Measurements from ENCODE around the gene USP32.

The USP32 gene

GRCh38 chr17:60297760-60298401 is 94.1 kb downstream of the USP32 start:
- DNase-seq (ENCODE audit: low spot score), result no peak

DNA sequence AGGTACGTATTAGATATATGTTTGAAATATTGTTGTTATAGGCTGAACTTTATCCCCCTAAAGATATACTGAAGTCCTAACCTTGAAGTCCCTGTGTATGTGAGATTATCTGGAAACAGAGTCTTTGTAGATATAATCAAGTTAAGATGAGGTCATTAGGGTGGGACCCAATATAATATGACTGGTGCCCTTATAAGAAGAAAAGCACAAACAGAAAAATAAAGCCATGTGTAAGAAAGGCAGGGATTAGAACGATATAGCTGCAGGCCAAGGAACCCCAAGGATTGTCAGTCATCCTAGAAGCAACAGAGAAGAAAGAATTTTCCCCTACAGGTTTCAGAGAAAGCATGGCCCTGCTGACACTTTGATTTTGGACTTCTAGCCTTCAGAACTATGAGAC is 95.8 kb downstream of the USP32 start:
- DNase-seq (ENCODE audit: low spot score), result no peak

GRCh38 chr17:60293580-60294335 is 98.2 kb downstream of the USP32 start:
- peak; percentile 29 for DNase-seq (ENCODE audit: low spot score)

DNA sequence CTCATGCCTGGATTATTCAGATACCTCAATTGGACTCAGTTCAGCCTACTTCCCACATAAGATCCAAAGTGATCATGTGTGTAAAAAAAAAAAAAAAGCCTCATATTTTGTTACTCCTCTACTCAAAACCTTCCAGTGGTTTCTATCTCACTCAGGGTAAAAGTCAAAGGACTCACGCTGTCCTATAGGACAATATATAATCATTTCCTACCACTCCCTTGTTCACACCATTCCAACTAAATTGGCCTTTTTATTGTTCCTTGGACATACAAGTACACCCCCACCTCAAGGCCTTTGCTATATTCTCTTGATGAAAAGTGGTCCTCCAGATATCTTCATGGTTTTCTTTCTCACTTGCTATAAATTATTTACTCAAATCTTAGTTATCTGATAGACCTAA is 99.2 kb downstream of the USP32 start:
- DNase-seq (ENCODE audit: low spot score), result no peak

- no peak for DNase-seq (ENCODE audit: low spot score)
These were observed 107.2 kb downstream of the USP32 start for GRCh38 chr17:60284709-60285108.

DNA sequence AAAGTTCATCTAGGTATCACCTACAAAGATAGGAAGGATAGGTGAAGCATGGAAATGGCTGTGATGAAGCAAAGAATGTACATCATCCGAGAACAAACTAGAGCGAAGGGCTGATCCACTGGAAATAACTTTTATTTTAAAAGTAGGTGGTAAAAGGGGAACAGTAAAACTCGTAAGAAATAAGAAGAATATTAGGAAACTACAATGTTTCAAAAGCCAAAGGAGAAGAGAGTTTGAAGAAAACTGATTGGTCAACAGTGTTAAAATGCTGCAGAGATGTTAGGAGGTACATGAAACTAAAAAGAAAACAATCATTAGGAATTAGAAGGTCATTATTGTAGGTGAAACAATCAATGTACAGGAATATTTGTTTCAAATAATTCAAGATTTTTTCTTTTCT is 108.1 kb downstream of the USP32 start:
- no peak for DNase-seq (ENCODE audit: low spot score)

DNA sequence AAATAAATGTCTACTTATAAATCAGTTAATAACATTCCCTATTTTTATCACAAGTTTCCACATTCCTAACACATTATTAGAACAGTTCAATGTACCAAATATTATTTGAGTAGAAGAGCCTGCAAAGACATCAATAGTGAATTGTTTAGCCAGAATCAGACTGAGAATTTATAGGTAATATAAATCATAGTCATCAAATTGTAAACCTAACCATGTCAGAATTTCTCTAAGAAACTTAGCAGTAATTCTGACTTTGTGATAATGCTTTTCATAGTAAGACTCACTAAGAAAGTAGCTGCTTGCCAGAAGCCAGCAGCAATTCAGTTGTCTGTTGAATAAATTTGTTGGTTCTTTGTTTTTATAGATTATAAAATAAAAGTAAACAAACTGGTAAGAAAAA is 111.3 kb downstream of the USP32 start:
- DNase-seq (ENCODE audit: low spot score), result no peak

DNA sequence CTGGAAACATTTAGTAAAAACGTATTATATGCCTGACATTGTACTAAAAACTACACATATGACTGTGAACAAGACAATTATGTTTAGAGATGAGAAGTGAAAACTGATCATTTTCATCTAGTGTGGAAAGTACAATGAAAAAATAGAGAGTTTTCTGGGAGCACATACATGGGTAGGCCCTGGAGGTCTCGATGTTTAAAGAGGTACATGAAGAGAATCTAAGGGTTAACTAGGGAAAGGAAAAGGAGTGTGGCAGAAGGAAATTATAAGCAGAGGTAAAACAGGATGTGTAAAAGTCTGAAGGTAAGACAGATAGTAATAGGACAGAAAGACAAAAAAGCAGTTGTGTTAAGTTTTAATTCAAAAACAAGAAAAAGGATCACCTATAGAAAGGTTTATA is 113.7 kb downstream of the USP32 start:
- DNase-seq (ENCODE audit: low spot score), result no peak

DNA sequence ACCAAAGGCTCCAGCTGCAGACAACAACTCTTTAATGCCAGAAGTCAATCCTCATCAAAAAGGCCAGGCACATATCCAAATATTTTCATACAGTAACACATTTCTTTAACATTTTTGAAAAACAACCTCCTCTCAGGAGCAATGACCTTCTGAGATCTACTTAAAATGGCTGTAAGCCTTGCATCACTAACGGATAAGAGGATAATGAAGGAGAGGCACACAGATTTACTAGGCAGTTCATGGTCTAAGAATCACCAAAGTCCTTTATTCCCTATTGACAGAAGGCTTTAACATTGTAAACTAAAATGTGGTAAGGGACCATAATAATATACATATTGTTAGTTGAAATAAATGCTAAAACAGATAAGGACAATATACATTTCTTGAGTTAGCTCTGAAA is 114.7 kb downstream of the USP32 start:
- no peak for DNase-seq (ENCODE audit: low spot score)

DNA sequence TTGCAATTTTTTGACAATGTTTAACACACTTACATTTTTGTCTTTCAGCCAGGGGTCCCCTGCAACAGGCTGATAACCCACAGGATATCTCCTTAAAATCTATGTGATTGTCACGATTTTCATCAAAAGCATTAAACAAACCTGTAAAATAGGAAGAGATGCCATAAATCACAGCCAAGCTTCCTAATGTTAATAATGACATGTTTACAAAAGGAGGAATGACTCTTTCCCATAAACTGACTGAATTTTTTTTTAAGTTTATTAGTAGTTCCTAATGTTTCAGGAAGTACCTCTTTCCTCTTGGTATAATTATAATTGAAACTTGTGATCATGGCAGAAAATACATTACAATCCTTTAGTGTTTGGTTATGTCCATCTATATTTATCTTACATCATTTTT is 122.5 kb downstream of the USP32 start:
- no peak for DNase-seq (ENCODE audit: low spot score)

DNA sequence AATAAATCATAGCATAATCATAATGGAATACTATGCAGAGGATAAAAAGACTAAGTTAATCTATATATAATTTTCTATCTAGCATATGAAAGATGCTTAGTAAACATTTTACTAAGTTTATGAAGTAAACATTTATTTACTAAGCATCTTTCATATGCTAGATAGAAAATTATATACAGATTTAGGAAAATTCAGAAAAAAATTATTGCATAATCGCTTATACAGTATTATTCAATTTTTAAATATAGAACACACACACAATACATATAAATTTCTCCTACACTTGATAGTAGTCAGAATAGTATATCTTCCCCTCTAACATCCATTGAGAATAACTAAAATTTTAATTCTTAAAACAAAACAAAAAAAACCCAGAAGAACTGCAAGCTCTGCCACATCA is 131.4 kb downstream of the USP32 start:
- no peak for DNase-seq (ENCODE audit: low spot score)

GRCh38 chr17:60258313-60258712 is 133.6 kb downstream of the USP32 start:
- DNase-seq (ENCODE audit: low spot score), result no peak

GRCh38 chr17:60256174-60256573 is 135.8 kb downstream of the USP32 start:
- DNase-seq (ENCODE audit: low spot score), result no peak

DNA sequence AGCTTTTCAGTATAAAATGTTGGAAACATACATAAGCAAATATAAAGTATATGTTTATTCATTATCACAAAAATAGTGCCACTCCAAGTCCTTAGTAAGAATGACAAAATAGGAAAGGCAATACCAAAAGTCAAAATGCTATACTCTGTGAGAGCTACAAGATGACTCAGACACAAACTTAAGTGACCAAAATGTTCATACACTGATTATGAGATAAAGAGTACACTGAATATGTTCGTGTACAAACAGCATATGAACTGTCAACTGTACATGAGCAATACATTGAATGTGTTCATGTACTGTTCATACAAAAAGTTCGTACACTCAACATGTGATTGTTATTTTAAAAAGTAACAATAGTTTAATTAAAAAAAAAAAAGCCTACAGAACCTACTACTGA is 138.9 kb downstream of the USP32 start:
- no peak for DNase-seq (ENCODE audit: low spot score)

DNA sequence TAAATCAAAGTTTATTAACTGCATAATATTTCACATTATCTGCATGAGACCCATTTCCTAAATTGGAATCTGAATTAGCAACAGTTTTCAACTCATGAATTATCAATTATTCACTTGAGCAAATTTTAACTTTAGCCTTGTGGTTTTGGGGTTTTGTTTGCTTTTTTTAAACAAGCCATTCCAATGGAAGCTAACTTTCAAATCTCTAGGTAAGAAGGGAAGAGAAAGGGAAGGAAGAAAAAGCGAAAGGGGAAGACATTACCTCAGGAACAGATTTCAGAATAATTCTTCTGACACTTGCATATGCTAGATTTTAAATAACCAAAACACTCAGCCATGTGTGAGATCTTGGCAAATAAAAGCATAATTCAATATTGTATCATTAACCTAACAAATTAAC is 139.5 kb downstream of the USP32 start:
- DNase-seq (ENCODE audit: low spot score), result no peak

DNA sequence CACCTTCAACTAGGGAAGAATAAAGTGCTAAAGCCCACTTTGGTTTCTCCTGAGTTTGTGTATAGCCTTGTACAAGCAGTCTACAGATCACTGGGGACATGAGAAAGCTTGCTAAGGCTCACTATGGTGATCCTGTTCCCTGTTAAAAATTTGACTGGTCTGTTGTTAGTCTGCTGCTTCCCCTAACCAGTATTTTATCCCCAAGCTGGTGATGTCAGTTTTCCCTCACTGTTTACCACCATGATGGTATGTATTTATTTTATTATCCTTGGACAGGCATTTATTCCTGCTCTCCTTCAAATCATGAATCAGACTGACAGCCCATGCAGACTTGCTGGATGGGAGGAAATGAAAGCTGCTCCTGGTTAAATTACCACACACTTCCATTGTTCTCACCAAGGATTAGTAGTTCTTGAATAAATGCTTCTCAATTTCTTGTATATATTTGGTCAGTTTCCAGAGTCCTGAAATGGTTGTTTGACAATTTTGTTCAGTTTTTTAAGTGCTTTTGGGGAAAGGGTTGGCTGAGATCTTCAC is 142.6 kb downstream of the USP32 start:
- no peak for DNase-seq (ENCODE audit: low spot score)

- DNase-seq (ENCODE audit: low spot score), result no peak
These were observed 143.2 kb downstream of the USP32 start for GRCh38 chr17:60248618-60249289.

DNA sequence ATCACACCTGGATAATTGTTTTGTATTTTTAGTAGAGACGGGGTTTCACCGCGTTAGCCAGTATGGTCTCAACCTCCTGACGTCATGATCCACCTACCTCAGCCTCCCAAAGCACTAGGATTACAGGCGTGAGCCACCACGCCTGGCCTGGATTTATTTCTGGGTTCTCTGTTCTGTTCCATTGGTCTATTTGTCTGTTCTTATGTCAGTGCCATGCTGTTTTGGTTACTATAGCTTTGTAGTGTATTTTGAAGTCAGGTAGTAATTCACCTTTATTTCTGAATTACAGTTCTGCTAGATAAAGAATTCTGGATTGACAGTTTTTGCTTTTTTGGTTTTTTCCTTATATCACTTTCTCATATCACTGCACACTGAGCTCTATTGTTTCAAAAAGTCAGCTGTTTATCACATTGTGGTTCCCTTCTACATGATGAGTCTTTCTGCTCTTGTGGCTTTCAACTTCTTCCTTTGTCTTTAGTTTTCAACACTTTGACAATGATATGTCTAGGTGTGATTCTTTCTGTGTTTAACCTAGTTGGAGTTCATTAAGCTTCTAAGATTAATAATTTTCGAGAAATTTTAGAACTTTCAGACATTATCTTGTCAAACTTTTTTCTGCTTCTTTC is 144.0 kb downstream of the USP32 start:
- DNase-seq (ENCODE audit: low spot score), result no peak

DNA sequence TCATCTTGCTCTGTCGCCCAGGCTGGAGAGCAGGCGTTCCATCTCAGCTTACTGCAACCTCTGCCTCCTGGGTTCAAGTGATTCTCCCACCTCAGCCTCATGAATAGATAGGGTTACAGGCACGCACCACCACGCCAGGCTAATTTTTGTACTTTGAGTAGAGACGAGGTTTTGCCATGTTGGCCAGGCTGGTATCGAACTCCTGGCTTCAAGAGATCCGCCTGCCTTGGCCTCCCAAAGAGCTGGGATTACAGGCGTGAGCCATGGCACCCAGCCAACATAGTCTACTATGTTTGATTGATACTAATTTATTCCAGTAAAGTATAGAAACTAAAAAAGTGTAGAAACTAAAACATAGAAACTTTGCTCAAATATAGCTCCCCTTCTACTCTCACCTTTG is 147.3 kb downstream of the USP32 start:
- DNase-seq (ENCODE audit: low spot score), result no peak

GRCh38 chr17:60240290-60240689 is 151.6 kb downstream of the USP32 start:
- DNase-seq (ENCODE audit: low spot score), result no peak

- peak; percentile 18 for DNase-seq (ENCODE audit: low spot score)
These were observed 160.2 kb downstream of the USP32 start for GRCh38 chr17:60231691-60232090.

GRCh38 chr17:60231234-60231633 is 160.7 kb downstream of the USP32 start:
- DNase-seq (ENCODE audit: low spot score), result peak; percentile 63

DNA sequence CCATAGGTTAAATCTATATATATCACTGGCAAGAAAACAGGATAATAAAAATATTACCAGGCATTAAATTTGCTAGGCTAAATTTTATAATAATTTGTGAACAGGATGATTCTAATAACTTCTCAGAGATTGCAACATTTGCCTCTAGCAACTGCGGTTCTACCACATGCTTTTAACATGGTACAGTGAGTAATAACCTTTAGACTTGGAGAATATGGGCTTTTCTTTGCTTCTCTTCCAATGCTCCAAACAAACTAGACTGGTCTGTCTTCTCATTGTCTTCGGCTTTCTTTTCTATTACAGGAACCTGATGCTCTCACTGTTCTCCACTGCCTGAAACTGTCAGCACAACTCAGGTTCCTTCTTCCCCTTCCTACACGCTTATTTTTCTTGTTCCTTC is 161.6 kb downstream of the USP32 start:
- DNase-seq (ENCODE audit: low spot score), result no peak

Data from Ammon's horn (tissue), 1 donor.